Progenitor cell of endocrine pancreas (in vitro differentiated cells): Measurements from ENCODE around the gene MRTFA. TPM values are rescaled to one million over a fixed set of nuclear protein-coding genes. Genes with fewer than 3 reads are reported as not detected.
"Not testable (repeated sequence)": the region's sequence is repeated elsewhere in the genome, so short reads cannot be mapped to it uniquely, and the experiment has no call there.

Experiments
- DNase-seq: peaks from one replicate; pipeline ENCODE4 v3.0.0; 2021; ENCODE audit warnings: low spot score; ENCODE audit not compliant: unreplicated experiment
- H3K27ac Mint-ChIP-seq: 2 replicates; pipeline ENCODE4 v1.8.0; 2021; ENCODE audit warnings: mild to moderate bottlenecking, moderate library complexity, mixed read lengths
- H3K27me3 Mint-ChIP-seq: 2 replicates; pipeline ENCODE4 v1.8.0; 2021; ENCODE audit warnings: mixed read lengths
- H3K36me3 Mint-ChIP-seq: 2 replicates; pipeline ENCODE4 v1.8.0; 2022; ENCODE audit warnings: mixed read lengths; ENCODE audit not compliant: insufficient read depth
- H3K4me1 Mint-ChIP-seq: 2 replicates; pipeline ENCODE4 v1.8.0; 2021; ENCODE audit warnings: low read depth, mixed read lengths
- H3K4me3 Mint-ChIP-seq: 2 replicates; pipeline ENCODE4 v1.8.0; 2021; ENCODE audit warnings: low read depth, mild to moderate bottlenecking, moderate library complexity, mixed read lengths
- H3K9me3 Mint-ChIP-seq: 2 replicates; pipeline ENCODE4 v1.8.0; 2021; ENCODE audit warnings: low read depth, mixed read lengths
- CTCF ChIP-seq: fragments of 200-600 bp; sonication (generic); IDR thresholded peaks from one replicate; pipeline ENCODE4 v1.5.0; 2021; ENCODE audit warnings: antibody characterized with exemption, mild to moderate bottlenecking; ENCODE audit not compliant: unreplicated experiment
- total RNA-seq: library from RNA; stranded (reverse); gene quantifications from 2 replicates; pipeline ENCODE4 v1.2.1, GENCODE V29; 2021

Gene MRTFA
- total RNA-seq, 1 donor from 2014 or later = 61.9 TPM

GRCh38 chr22:40588726-40589125, 47.8 kb downstream of the MRTFA start:
- H3K27me3 Mint-ChIP-seq = no peaks in the 10 kb centered on the region
- no peak overlapping the region for H3K27ac Mint-ChIP-seq
- H3K36me3 Mint-ChIP-seq = peaks cover 12% of the 10 kb centered on the region
- H3K4me3 Mint-ChIP-seq = no peak overlapping the region
- no peaks in the 10 kb centered on the region for H3K9me3 Mint-ChIP-seq
- DNase-seq = no peak
- H3K4me1 Mint-ChIP-seq = peaks cover 29% of the 10 kb centered on the region
- no peak for TF ChIP-seq CTCF

- no peak for DNase-seq
- Mint-ChIP-seq H3K27me3 (no peaks in the 10 kb centered on the region), H3K27ac (no peak overlapping the region), H3K36me3 (peaks cover 17% of the 10 kb centered on the region), H3K4me3 (no peak overlapping the region), H3K9me3 (no peaks in the 10 kb centered on the region), H3K4me1 (peaks cover 20% of the 10 kb centered on the region)
- TF ChIP-seq CTCF = no peak
Observed at GRCh38 chr22:40586781-40587180, 49.7 kb downstream of the MRTFA start.

- Mint-ChIP-seq H3K27me3 (no peaks in the 10 kb centered on the region), H3K27ac (no peak overlapping the region), H3K4me1 (peaks cover 20% of the 10 kb centered on the region), H3K4me3 (no peak overlapping the region), H3K9me3 (no peaks in the 10 kb centered on the region), H3K36me3 (peaks cover 17% of the 10 kb centered on the region)
- no peak for TF ChIP-seq CTCF
- DNase-seq = no peak
Observed at GRCh38 chr22:40585310-40585751, 51.2 kb downstream of the MRTFA start.

DNA sequence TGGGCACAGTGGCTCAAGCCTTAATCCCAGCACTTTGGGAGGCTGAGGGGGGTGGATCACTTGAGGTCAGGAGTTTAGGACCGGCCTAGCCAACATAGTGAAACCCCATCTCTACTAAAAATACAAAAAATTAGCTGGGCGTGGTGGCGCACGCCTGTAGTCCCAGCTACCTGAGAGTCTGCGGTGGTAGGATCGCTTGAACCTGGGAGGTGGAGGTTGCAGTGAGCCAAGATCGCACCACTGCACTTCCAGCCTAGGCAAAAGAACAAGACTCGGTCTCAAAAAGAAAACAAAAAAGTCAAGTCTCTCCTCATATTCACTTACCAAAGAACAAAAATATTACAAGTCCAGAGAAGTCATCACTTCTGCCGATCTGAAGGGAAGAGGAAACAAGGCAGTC, 51.8 kb downstream of the MRTFA start:
- not testable (repeated sequence) for H3K27me3 Mint-ChIP-seq, H3K9me3 Mint-ChIP-seq, DNase-seq, H3K27ac Mint-ChIP-seq, H3K4me3 Mint-ChIP-seq
- peaks cover 17% of the 10 kb centered on the region for H3K36me3 Mint-ChIP-seq
- peaks cover 19% of the 10 kb centered on the region for H3K4me1 Mint-ChIP-seq

DNA sequence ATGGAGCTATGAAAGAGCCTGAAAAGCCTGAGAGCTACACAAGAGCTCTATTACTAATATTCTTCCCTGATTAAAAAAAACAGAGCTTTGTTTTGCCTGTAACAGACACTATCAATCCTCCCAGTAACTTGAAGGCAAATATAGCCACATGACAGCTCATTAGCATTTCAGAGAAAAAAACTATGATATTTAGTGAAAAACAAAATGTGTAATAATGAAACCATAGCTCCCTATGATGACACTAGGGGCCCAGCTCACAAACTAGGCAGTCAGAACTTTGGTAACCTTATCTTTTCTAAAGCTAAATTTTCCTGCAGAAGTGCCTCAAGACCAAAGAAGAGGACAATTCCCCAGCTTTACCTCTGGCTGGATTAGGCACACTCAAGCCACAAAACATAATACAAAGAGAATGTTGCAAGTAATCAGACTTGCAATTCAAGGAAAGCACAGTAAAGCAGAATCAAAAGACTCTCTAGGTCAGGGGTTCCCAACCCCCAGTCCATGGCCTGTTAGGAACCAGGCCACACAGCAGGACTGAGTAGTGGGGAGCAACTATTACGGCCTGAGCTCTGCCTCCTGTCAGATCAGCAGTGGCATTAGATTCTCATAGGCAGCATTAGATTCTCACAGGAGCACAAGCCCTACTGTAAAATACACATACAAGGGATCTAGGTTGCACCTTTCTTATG, 53.3 kb downstream of the MRTFA start:
- DNase-seq = no peak
- no peak overlapping the region for H3K4me3 Mint-ChIP-seq
- H3K9me3 Mint-ChIP-seq = no peaks in the 10 kb centered on the region
- no peaks in the 10 kb centered on the region for H3K27me3 Mint-ChIP-seq
- peaks cover 19% of the 10 kb centered on the region for H3K4me1 Mint-ChIP-seq
- H3K27ac Mint-ChIP-seq = no peak overlapping the region
- no peak for TF ChIP-seq CTCF
- peaks cover 17% of the 10 kb centered on the region for H3K36me3 Mint-ChIP-seq

- Mint-ChIP-seq H3K4me3 (no peak overlapping the region), H3K9me3 (no peaks in the 10 kb centered on the region)
Observed at GRCh38 chr22:40582063-40582462, 54.5 kb downstream of the MRTFA start.

More at GRCh38 chr22:40582063-40582462, 54.5 kb downstream of the MRTFA start:
- DNase-seq = no peak
- Mint-ChIP-seq H3K27me3 (no peaks in the 10 kb centered on the region), H3K27ac (peak overlapping the region; percentile 43), H3K4me1 (peaks cover 16% of the 10 kb centered on the region), H3K36me3 (peaks cover 17% of the 10 kb centered on the region)
- no peak for TF ChIP-seq CTCF
